GM21526 (cell line): ENCODE measurements around the gene XRRA1.
"Not testable (repeated sequence)": the region's sequence is repeated elsewhere in the genome, so short reads cannot be mapped to it uniquely, and the experiment has no call there.

Source experiments
- ATAC-seq: cut with Tn5 transposase; IDR thresholded peaks from one replicate; pipeline ENCODE4 v1.9.1; 2021; ENCODE audit warnings: moderate library complexity; ENCODE audit not compliant: unreplicated experiment, low FRiP score

XRRA1 gene

GRCh38 chr11:74839971-74840370 is 108.9 kb downstream of the XRRA1 start:
- no peak for ATAC-seq

GRCh38 chr11:74839446-74839845 is 109.4 kb downstream of the XRRA1 start:
- no peak for ATAC-seq

- no peak for ATAC-seq
Observed at GRCh38 chr11:74838188-74838587, 110.7 kb downstream of the XRRA1 start.

- no peak for ATAC-seq
Observed at GRCh38 chr11:74837191-74837590, 111.7 kb downstream of the XRRA1 start.

DNA sequence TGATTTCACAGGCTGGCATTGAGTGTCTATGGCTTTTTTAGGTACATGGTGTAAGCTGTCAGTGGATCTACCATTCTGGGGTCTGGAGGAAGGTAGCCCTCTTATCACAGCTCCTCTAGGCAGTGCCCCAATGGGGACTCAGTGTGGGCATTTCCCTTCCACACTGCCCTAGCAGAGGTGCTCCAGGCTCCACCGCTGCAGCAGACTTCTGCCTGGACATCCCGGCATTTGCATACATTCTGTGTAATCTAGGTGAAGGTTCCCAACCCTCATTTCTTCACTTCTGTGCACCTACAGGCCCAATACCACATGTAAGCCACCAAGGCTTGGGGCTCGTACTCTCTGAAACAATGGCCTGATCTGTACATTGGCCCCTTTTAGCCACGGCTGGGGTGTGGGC is 122.0 kb downstream of the XRRA1 start:
- no peak for ATAC-seq

GRCh38 chr11:74825596-74825995 is 123.3 kb downstream of the XRRA1 start:
- not testable (repeated sequence) for ATAC-seq

DNA sequence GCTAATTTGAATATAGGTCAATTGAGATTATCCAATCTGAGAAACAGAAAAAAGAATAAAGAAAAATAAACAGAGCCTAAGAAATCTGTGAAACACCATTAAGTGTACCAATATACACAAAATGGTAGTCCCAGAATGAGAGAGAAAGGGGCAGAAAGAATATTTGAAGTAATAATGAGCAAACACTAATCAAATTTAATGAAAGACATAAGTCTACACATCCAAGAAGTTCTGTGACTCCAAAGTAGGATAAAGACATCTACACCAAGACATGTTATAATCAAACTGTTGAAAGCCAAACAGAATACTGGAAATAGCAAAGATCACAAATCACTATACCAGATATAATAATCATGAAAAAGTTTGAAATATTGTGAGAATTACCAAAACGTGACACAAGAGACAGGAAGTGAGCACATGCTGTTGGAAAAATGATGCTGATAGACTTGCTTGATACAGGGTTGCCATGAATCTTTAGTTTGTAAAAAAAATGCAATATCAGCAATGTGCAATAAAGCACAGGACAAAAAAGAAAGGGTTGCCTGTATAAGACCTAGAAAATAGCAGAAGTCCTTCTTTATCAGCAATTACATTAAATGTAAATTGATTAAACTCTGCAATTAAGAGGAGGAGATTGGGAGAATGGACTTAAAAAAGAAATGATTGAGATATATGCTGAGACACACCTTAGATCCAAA is 124.5 kb downstream of the XRRA1 start:
- ATAC-seq = no peak

GRCh38 chr11:74822170-74822569 is 126.7 kb downstream of the XRRA1 start:
- ATAC-seq = no peak

DNA sequence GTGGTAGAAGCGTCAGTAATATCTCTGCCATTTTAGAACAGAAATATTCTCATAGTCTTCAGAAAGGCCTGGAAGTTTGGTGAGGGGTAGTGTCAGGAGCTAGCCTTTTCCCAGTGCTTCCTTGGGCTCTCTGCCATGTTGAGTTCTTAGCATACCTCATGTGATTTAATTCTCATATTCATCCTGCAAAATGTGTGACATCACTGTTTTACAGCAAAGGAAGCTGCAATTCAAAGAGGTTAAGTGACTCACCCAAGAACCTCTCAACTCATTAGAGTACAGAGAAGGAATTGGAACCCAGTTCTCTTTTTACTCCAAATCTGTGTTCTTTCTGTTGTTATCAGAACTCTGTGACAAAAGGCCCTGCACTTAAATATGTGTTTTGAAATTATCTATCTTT is 128.1 kb downstream of the XRRA1 start:
- ATAC-seq = no peak

DNA sequence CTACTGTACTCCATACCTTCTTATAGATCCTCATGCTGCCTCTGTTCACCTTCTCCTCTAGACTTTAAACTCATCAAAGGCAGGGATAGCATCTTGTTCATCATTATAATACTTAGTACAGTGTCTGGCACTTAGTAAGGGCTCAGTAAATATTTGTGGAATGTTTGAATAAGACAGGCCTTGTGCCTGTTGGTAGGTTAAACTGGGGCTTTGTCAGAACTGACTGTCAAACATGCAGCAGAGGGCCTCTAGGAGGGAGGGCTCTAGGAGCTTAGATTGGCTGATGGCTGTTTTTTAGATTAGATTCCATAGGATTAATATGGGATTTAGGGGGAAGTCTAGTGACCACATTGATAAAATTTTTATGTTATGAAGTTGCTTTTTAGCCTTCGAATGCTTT is 129.5 kb downstream of the XRRA1 start:
- ATAC-seq = no peak

DNA sequence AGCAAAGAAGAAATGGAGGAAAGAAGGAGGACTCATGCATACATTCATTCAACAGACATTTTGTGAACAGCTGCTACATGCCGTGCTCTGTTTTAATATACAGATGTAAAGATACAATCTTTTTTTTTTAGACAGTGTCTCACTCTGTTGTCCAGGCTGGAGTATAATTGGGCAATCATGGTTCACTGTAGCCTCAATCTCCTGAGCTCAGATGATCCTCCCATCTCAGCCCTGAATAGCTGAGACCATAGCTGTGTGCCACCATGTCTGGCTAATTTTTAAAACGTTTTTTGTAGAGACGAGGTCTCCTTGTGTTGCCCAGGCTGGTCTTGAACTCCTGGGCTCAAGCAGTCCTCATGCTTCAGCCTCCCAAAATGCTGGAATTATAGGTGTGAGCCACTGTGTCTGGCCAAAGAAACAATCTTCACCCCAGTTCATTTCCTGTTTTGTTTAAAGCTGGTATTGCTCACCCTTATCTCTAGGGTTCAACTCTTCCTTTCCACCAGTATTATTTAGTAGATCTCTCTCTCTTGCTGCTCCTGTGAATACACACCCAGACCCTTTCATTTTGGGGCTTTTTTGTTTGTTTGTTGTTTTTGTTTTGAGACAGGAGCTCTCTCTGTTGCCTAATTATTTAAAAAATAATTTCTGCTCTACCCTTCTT is 130.5 kb downstream of the XRRA1 start:
- ATAC-seq = no peak

GRCh38 chr11:74816664-74817063 is 132.2 kb downstream of the XRRA1 start:
- no peak for ATAC-seq

GRCh38 chr11:74815966-74816365 is 132.9 kb downstream of the XRRA1 start:
- ATAC-seq = no peak

DNA sequence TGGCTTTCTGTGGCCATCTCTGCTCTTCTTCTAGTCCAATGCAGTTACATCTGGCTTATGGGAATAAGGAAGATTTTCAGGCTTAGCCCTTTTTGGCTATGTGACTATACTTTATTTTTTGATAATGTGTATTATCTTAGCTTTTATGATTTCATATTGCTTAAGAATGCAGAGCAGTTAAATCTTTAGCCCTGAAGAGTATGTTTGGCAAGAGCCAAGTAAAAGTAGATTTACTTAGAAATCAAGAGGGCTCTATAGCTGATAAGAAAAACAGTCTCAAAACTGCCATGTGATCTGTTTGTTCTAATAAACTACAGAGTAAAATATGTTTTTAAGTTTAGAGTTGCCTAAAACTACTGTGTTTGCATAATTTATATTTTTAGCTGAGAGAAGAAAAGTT is 139.1 kb downstream of the XRRA1 start:
- no peak for ATAC-seq

DNA sequence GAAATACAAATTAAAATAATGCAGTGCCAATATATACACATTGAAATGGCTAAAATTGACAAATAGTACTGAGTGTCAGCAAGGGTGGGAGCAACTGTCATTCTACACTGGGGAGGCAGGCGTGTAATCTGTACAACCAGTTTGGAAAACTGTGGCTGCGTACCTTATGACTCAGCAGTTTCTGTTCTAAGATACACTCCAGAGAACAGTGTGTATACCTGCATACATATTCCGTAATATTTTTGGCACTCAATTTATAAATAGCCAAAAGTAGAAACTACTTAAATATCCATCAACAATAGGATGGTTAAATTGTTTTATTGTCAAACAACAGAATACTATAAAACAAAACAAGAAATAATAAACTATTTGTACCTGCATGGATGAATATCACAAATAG is 142.6 kb downstream of the XRRA1 start:
- no peak for ATAC-seq

- no peak for ATAC-seq
Observed at GRCh38 chr11:74791333-74792100, 157.4 kb downstream of the XRRA1 start.
